ENCODE measurements around the gene MYH11. TPM values are rescaled to one million over a fixed set of nuclear protein-coding genes. Genes with fewer than 3 reads are reported as not detected.

Gene MYH11
- total RNA-seq, 1 experiment from 2014 or later = not detected

DNA sequence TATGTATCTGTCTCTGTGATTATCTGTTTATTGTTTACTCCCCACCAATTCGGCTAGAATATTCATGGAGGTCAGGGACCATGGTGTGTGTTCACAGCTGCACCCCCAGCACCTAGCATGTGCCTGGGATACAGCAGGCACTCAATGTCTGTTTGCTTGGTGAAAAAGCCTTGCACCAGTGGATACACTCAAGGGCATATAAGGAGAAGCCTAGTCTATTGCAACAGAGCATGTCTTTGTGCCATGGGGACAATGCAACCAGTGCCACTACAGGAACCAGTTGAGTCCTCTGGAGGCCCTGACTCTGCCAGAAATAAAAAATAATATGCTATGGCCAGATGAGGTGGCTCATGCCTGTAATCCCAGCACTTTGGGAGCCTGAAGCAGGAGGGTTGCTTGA lies 113.2 kb downstream of the MYH11 start:
- H3K27me3 Mint-ChIP-seq (ENCODE audit: insufficient read depth, unreplicated experiment) = peaks cover 4% of the 10 kb centered on the region
- no peaks in the 10 kb centered on the region for H3K27me3 ChIP-seq (replicated peaks; ENCODE audit: control insufficient read depth, insufficient read depth, low read length)
- TF ChIP-seq, protein P1, sequence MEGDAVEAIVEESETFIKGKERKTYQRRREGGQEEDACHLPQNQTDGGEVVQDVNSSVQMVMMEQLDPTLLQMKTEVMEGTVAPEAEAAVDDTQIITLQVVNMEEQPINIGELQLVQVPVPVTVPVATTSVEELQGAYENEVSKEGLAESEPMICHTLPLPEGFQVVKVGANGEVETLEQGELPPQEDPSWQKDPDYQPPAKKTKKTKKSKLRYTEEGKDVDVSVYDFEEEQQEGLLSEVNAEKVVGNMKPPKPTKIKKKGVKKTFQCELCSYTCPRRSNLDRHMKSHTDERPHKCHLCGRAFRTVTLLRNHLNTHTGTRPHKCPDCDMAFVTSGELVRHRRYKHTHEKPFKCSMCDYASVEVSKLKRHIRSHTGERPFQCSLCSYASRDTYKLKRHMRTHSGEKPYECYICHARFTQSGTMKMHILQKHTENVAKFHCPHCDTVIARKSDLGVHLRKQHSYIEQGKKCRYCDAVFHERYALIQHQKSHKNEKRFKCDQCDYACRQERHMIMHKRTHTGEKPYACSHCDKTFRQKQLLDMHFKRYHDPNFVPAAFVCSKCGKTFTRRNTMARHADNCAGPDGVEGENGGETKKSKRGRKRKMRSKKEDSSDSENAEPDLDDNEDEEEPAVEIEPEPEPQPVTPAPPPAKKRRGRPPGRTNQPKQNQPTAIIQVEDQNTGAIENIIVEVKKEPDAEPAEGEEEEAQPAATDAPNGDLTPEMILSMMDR (IDR thresholded peaks at IDR 0.05; ENCODE audit: insufficient read depth in 1 of 2, low read depth in 1 of 2, low read length in 1 of 2, severe bottlenecking in 1 of 2, unreplicated experiment in 1 of 2) = no peak
- H3K4me1 Mint-ChIP-seq (ENCODE audit: low read depth, unreplicated experiment) = no peaks in the 10 kb centered on the region
- intact Hi-C loops (cut with micrococcal nuclease; ENCODE audit: unreplicated experiment) = no loop called here
- H3K4me3 Mint-ChIP-seq (ENCODE audit: unreplicated experiment) = no peak overlapping the region
- DNase-seq = no peak
- H3K4me1 ChIP-seq = no peaks in the 10 kb centered on the region
- H3K9me3 Mint-ChIP-seq (ENCODE audit: unreplicated experiment) = no peaks in the 10 kb centered on the region
- H3K4me3 ChIP-seq (ENCODE audit: low read depth, low read length) = no peak overlapping the region
- BruUV-seq (replicated peaks) = no TSS peak
- H3K9me3 ChIP-seq = no peaks in the 10 kb centered on the region
- H3K27ac Mint-ChIP-seq (ENCODE audit: unreplicated experiment) = no peak overlapping the region
- ChIA-PET CTCF (no interaction called here), POLR2A (no interaction called here)
- no peaks in the 10 kb centered on the region for H3K36me3 ChIP-seq (ENCODE audit: control insufficient read depth, insufficient read depth, low read length)
- peaks cover 5% of the 10 kb centered on the region for H3K36me3 Mint-ChIP-seq (ENCODE audit: insufficient read depth, unreplicated experiment)

DNA sequence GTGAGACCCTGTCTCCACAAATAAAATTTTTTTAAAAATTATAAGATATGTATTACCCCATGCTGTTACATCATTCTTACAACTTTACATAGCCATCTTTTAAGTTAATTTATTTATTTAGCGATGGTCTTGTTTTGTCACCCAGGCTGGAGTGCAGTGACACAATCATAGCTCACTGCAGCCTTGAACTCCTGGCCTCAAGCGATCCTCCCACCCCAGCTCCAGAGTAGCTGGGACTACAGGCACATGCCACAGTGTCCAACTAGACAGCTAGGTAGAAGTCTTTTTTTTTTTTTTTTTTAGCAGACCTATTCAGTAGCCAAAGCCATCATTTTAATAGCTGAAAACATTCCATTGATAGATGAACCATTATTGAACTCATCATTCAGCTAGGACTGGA lies 114.1 kb downstream of the MYH11 start:
- ChIA-PET POLR2A (no interaction called here), CTCF (no interaction called here)
- Mint-ChIP-seq H3K9me3 (ENCODE audit: unreplicated experiment) (no peaks in the 10 kb centered on the region), H3K27ac (ENCODE audit: unreplicated experiment) (no peak overlapping the region), H3K36me3 (ENCODE audit: insufficient read depth, unreplicated experiment) (peaks cover 5% of the 10 kb centered on the region), H3K4me1 (ENCODE audit: low read depth, unreplicated experiment) (no peaks in the 10 kb centered on the region), H3K4me3 (ENCODE audit: unreplicated experiment) (no peak overlapping the region), H3K27me3 (ENCODE audit: insufficient read depth, unreplicated experiment) (no peaks in the 10 kb centered on the region)
- H3K4me3 ChIP-seq (ENCODE audit: low read depth, low read length) = no peak overlapping the region
- no peak for DNase-seq
- TF ChIP-seq, protein P1 (IDR thresholded peaks at IDR 0.05; ENCODE audit: insufficient read depth in 1 of 2, low read depth in 1 of 2, low read length in 1 of 2, severe bottlenecking in 1 of 2, unreplicated experiment in 1 of 2) = no peak
- H3K9me3 ChIP-seq = no peaks in the 10 kb centered on the region
- BruUV-seq (replicated peaks) = no TSS peak
- intact Hi-C loops (cut with micrococcal nuclease; ENCODE audit: unreplicated experiment) = no loop called here
- H3K4me1 ChIP-seq = no peaks in the 10 kb centered on the region
- no peaks in the 10 kb centered on the region for H3K27me3 ChIP-seq (replicated peaks; ENCODE audit: control insufficient read depth, insufficient read depth, low read length)
- H3K36me3 ChIP-seq (ENCODE audit: control insufficient read depth, insufficient read depth, low read length) = no peaks in the 10 kb centered on the region

GRCh38 chr16:15741207-15741871 lies 115.5 kb downstream of the MYH11 start:
- CTCF ChIA-PET = no interaction called here

More at GRCh38 chr16:15741207-15741871, 115.5 kb downstream of the MYH11 start:
- Mint-ChIP-seq H3K4me3 (ENCODE audit: unreplicated experiment) (no peak overlapping the region), H3K27ac (ENCODE audit: unreplicated experiment) (no peak overlapping the region), H3K36me3 (ENCODE audit: insufficient read depth, unreplicated experiment) (peaks cover 5% of the 10 kb centered on the region), H3K9me3 (ENCODE audit: unreplicated experiment) (no peaks in the 10 kb centered on the region), H3K4me1 (ENCODE audit: low read depth, unreplicated experiment) (no peaks in the 10 kb centered on the region), H3K27me3 (ENCODE audit: insufficient read depth, unreplicated experiment) (peaks cover 5% of the 10 kb centered on the region)
- no peaks in the 10 kb centered on the region for H3K27me3 ChIP-seq (replicated peaks; ENCODE audit: control insufficient read depth, insufficient read depth, low read length)
- DNase-seq = no peak
- no peaks in the 10 kb centered on the region for H3K4me1 ChIP-seq
- H3K36me3 ChIP-seq (ENCODE audit: control insufficient read depth, insufficient read depth, low read length) = no peaks in the 10 kb centered on the region
- intact Hi-C loops (cut with micrococcal nuclease; ENCODE audit: unreplicated experiment) = no loop called here
- TF ChIP-seq, protein P1 (IDR thresholded peaks at IDR 0.05; ENCODE audit: insufficient read depth in 1 of 2, low read depth in 1 of 2, low read length in 1 of 2, severe bottlenecking in 1 of 2, unreplicated experiment in 1 of 2) = no peak
- BruUV-seq (replicated peaks) = no TSS peak
- POLR2A ChIA-PET = no interaction called here
- no peak overlapping the region for H3K4me3 ChIP-seq (ENCODE audit: low read depth, low read length)
- H3K9me3 ChIP-seq = no peaks in the 10 kb centered on the region

All from Caco-2 (cell line).